GM21619 (cell line): ENCODE results near the gene NDUFA3.

Experiments used
- ATAC-seq: cut with Tn5 transposase; IDR thresholded peaks from one replicate; pipeline ENCODE4 v1.9.1; 2021; ENCODE audit not compliant: unreplicated experiment

The NDUFA3 gene

GRCh38 chr19:54137699-54138488, 35.2 kb downstream of the NDUFA3 start, which contains the start of gene CNOT3:
TSS of gene CNOT3 (plus strand) at chr19:54137762. CDS start at chr19:54142979, 5,217 bp downstream.
- no peak for ATAC-seq

DNA sequence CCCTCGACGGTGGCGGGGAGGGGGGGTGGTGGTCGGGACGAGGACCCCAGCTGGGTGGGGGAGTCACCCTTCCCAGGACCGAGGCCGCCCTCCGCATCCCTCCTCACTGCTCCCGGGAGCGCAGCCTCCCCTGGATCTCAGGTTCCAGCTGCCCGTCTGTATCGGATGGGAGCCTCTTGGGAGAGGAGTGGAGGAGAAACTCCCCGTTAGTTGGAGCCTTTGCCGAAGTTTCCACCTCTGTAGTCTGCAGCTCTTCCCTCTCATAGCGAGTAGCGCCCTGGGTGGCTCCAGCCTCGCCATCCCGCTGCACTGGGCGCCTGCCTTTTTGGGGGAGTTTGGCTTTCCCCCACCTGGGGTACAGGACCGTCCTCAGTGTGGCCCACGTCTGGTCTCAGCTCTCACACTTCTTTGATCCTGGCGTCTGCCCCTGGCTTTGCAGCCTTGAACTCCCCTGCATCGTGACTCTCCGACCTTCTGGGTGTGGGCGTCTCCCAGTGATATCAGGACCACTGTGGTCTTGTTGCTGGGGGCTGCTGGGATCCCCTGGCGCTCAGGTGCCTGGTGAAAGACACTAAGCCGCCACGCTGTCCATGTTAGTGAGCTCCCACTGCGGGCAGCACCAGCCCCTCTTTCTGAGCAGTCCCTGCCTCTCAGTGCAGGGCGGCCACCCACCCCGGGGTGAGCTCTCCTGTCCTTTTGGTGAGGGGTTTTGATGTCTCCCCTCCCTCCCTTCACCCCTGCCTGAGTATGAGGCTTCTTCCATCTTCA, 36.0 kb downstream of the NDUFA3 start:
- no peak for ATAC-seq

DNA sequence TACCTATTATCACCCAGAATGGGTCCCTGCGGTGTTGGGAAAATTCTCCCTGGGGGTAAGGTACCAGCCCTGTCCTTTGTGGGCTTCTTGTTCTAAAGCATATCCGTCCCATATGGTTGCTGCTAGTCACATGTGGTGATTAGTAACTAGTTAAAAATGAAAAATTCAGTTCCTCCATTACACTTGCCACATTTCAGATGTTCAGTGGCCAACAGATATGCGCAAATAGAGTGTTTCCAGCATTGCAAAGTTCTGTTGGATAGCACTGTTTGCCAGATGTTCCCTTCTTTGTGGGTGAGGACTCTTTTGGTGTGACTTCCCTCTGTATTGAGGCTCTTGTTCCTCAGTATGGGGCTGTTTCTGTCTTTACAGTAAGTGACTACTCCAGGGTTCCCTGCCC, 38.7 kb downstream of the NDUFA3 start:
- ATAC-seq, result no peak

- no peak for ATAC-seq
These were observed 39.6 kb downstream of the NDUFA3 start for GRCh38 chr19:54142166-54142780.

DNA sequence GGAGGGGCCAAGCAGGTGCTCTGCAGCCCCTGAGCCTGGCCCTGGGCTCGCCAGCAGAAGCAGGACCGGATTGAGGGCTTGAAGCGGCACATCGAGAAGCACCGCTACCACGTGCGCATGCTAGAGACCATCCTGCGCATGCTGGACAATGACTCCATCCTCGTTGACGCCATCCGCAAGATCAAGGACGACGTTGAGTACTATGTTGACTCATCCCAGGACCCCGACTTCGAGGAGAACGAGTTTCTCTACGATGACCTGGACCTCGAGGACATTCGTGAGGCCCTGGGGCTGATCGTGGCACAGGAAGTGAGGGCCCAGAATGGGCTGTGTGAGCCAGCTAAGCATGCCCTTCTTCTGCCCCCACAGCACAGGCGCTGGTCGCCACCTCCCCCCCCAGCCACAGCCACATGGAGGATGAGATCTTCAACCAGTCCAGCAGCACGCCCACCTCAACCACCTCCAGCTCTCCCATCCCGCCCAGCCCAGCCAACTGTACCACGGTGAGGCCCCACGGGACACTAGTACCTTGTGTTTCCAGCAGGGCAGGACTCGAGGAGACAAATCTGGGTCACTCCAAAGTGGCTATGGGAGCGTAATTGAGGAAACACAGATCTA, 43.0 kb downstream of the NDUFA3 start:
- no peak for ATAC-seq

- ATAC-seq, result no peak
These were observed 45.0 kb downstream of the NDUFA3 start for GRCh38 chr19:54147676-54148075.

DNA sequence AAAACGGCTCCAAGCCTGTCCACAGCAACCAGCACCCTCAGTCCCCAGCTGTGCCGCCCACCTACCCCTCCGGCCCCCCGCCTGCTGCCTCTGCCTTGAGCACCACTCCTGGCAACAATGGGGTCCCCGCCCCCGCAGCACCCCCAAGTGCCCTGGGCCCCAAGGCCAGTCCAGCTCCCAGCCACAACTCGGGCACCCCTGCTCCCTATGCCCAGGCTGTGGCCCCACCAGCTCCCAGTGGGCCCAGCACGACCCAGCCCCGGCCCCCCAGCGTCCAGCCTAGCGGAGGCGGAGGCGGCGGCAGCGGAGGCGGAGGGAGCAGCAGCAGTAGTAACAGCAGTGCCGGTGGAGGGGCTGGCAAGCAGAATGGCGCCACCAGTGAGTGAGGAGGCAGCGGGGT, 45.5 kb downstream of the NDUFA3 start:
- no peak for ATAC-seq

- no peak for ATAC-seq
These were observed 46.6 kb downstream of the NDUFA3 start for GRCh38 chr19:54149021-54149812.

GRCh38 chr19:54151362-54152035, 48.8 kb downstream of the NDUFA3 start:
- ATAC-seq, result no peak

DNA sequence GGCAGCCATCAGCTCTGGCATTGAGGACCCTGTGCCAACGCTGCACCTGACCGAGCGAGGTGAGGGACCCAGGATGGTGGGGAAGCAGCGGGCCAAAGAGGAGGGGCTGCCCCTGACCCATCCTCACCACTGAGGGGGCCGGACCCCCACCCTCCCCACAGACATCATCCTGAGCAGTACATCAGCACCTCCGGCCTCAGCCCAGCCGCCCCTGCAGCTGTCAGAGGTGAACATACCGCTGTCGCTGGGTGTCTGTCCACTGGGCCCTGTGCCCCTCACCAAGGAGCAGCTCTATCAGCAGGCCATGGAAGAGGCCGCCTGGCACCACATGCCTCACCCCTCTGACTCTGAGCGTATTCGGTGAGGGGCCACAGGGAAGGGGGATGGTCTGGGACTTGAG, 49.6 kb downstream of the NDUFA3 start:
- ATAC-seq, result no peak

DNA sequence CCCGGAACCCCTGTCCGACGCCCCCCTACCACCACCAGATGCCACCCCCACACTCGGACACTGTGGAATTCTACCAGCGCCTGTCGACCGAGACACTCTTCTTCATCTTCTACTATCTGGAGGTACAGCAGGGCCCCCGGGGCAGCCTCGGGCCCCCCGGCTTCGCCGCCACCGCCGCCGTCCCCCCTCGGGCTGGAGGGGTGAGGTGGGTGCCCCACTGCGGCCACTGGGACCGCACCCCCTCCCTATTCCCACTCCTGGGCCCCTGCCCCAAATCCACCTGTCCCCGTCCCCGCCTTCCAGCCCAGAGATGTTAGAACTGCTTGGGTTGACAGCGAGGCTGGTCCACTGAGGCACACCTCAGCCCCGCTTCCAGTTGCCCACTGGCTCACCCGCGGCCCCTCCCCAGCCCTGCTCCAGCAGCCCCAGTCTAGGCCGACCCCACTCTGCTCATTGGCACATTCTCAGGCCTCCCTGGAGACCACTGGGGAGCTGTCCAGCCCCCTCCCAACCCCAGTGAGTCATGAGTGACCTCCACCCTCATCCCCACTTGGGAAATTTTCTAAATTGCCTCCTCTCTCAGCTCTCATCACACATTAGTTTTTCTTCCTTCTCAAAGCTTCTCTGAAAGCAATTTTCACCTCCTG, 50.3 kb downstream of the NDUFA3 start:
- no peak for ATAC-seq

DNA sequence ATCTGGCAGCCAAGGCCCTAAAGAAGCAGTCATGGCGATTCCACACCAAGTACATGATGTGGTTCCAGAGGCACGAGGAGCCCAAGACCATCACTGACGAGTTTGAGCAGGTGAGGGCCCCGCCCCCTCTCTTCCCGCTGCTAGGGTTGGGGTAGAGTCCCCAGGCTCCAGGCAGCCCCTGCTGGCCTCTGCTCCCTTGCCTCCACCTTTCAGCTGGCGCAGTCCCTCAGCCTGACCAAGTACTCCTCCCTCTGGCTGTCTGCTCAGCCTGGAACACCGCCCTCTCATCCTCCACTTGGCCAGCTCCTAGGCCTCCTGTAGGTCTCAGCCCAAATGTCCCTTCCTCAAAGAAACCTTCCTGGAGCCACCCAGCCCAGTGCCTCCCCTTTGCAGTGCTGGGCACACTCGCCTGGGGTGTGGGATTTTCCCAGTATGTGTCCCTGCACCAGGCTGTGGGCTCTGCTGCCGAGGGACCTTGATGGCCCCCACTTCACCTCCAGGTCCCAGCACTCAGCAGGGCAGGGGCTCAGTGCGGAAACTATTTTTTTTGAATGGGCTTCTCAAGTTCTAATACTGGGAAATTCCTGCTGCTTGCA, 51.2 kb downstream of the NDUFA3 start:
- ATAC-seq, result no peak

DNA sequence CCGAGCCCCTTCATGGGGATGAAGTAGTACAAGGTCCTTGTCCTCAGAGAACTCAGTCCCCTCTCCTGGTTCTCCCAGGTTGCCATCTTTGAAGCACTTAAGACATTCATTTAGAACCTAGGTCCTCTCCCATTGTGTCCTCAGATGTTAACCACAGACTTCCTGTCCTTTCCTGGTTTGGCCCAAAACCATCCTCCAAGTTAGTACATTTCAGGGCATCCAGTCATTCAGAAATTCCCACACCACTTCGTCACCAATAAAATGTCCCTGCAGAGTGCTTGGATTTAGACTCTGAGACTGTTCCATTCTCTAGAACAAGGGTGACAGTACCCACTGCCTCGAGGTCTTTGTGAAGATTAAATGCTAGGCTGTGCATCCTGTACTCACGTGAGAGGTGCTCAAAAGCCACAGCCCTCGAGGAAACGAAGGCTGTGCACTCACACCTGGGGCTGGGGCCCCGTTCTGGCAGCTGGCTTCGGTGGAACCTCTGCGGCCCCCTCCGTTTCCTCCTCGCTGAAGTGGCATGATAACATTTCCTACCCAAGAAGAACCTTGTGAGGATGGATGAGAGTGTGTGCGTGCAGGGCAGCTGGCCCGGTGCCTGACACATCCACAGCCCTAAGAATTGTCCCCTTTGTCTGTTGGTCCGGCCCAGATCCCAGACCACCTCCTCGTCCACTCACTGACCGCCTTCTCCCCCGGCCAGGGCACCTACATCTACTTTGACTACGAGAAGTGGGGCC, 52.1 kb downstream of the NDUFA3 start:
- no peak for ATAC-seq

DNA sequence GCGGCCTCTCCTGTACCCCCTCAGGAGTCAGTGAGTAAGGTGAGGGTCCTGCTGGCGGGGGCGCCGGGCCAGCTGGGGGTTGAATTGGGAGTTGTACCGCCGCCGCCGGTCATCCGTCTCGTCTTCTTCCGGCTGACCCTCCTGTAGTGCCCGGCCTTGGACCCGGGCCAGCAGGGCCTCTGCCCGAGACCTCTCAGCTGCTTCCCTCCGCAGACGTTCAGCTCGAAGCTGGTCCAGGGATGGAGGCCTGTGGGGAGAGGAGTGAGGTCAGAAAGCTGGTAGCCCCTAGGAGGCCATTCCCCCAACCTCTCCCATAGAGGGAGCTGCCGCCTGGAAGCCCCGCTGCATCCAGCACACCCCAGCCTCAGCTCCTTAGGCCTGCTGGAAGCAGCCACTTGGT, 53.0 kb downstream of the NDUFA3 start:
- ATAC-seq, result no peak

- no peak for ATAC-seq
These were observed 53.8 kb downstream of the NDUFA3 start for GRCh38 chr19:54156490-54156889.

- ATAC-seq, result no peak
These were observed 54.3 kb downstream of the NDUFA3 start for GRCh38 chr19:54156953-54157352.
